Esophagus squamous epithelium (tissue), 4 donors: ENCODE results near the gene DHDDS.
A peak's percentile ranks its signal among the peaks of the same experiment; 100 is the strongest.

Experiments used
- CTCF ChIP-seq, 6 experiments: fragments of 450-650 bp in 4 of 6; fragments of 200-600 bp in 2 of 6; sonication (generic) in 2 of 6; IDR thresholded peaks; one replicate each; pipeline ENCODE4 v1.5.1; 2016 to 2019; ENCODE audit warnings: antibody characterized with exemption in 6 of 6, mild to moderate bottlenecking in 4 of 6, moderate library complexity in 4 of 6
- POLR2A ChIP-seq, 4 donors: fragments of 450-650 bp; IDR thresholded peaks; one replicate each; pipeline ENCODE4 v1.6.1; 2017; ENCODE audit warnings: antibody characterized with exemption in 4 of 4, mild to moderate bottlenecking in 4 of 4, moderate library complexity in 3 of 4

DNA sequence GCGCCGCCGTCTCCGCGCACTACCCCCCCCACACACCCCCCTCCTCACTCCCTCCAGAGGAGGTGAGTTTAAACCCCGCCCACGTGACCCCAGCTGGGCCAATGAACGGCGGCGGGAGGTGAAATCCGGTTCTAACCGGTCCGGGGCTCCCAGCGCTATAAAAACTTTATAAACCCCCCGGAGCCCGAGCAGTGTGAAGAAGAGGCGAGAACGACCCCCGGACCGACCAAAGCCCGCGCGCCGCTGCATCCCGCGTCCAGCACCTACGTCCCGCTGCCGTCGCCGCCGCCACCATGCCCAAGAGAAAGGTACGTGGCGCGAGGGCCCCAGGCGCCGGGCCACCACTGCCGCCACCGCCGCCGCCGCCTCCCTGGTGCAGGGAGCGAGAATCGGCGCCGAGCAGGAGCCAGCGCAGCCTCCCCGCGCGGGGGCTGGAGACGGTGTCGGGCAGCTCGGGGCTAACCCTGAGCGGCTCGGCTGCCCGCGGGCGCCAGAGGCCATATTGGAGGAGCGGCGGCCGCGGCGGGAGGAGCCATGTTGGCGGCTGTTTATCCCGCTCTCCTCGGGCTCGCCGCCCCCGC lies 40.3 kb downstream of the DHDDS start, which contains the start of gene HMGN2:
- peak in 1 of 6 experiments; percentile 14 for TF ChIP-seq CTCF (IDR thresholded peaks at IDR 0.05)
- TF ChIP-seq POLR2A (IDR thresholded peaks at IDR 0.05): peak in 1 of 4 donors; percentile 41
